ENCODE data around the gene GBF1. TPM values are rescaled to one million over a fixed set of nuclear protein-coding genes. Genes with fewer than 3 reads are reported as not detected.
A peak's percentile ranks its signal among the peaks of the same experiment; 100 is the strongest.

The GBF1 gene
- total RNA-seq, 2 donors from 2014 or later = 44.2 to 47.6 TPM

GRCh38 chr10:102352066-102352715 is 106.9 kb downstream of the GBF1 start:
- DNase-seq (peak; percentile 75 to 78), ATAC-seq (replicated peaks in 1 of 2) (peak; percentile 71)
- Mint-ChIP-seq H3K36me3 (ENCODE audit: insufficient read depth in 2 of 2) (peaks cover 0 to 14% of the 10 kb centered on the region in 2 donors), H3K27ac (no peak overlapping the region), H3K4me3 (no peak overlapping the region), H3K4me1 (ENCODE audit: low read depth) (no peaks in the 10 kb centered on the region), H3K27me3 (ENCODE audit: low read depth) (no peaks in the 10 kb centered on the region), H3K9me3 (no peaks in the 10 kb centered on the region)

- no peak for DNase-seq
- Mint-ChIP-seq H3K27me3 (ENCODE audit: low read depth) (no peaks in the 10 kb centered on the region), H3K27ac (no peak overlapping the region), H3K36me3 (ENCODE audit: insufficient read depth in 2 of 2) (peaks cover 6 to 23% of the 10 kb centered on the region in 2 donors), H3K4me3 (no peak overlapping the region), H3K9me3 (no peaks in the 10 kb centered on the region), H3K4me1 (ENCODE audit: low read depth) (peaks cover 20% of the 10 kb centered on the region)
- ATAC-seq (replicated peaks in 1 of 2) = no peak
Observed at GRCh38 chr10:102354451-102354850, 109.1 kb downstream of the GBF1 start.

GRCh38 chr10:102358712-102359382 is 113.5 kb downstream of the GBF1 start:
- no peaks in the 10 kb centered on the region for H3K9me3 Mint-ChIP-seq
- no peaks in the 10 kb centered on the region for H3K27me3 Mint-ChIP-seq (ENCODE audit: low read depth)
- peaks cover 16 to 40% of the 10 kb centered on the region in 2 donors for H3K36me3 Mint-ChIP-seq (ENCODE audit: insufficient read depth in 2 of 2)
- DNase-seq (peak in 1 of 2 donors; percentile 13), ATAC-seq (replicated peaks in 1 of 2) (peak; percentile 91 to 96)
- H3K4me1 Mint-ChIP-seq (ENCODE audit: low read depth) = peaks cover 20% of the 10 kb centered on the region
- peak overlapping the region in 1 of 2 donors; percentile 31 for H3K4me3 Mint-ChIP-seq
- H3K27ac Mint-ChIP-seq = peak overlapping the region; percentile 79

GRCh38 chr10:102367441-102367840 is 122.1 kb downstream of the GBF1 start:
- ATAC-seq (replicated peaks in 1 of 2) = no peak
- H3K27ac Mint-ChIP-seq = no peak overlapping the region

GRCh38 chr10:102368077-102368476 is 122.7 kb downstream of the GBF1 start:
- peaks cover 17 to 42% of the 10 kb centered on the region in 2 donors for H3K36me3 Mint-ChIP-seq (ENCODE audit: insufficient read depth in 2 of 2)
- H3K4me3 Mint-ChIP-seq = no peak overlapping the region
- H3K27me3 Mint-ChIP-seq (ENCODE audit: low read depth) = no peaks in the 10 kb centered on the region
- ATAC-seq (replicated peaks in 1 of 2) (no peak), DNase-seq (no peak)
- H3K9me3 Mint-ChIP-seq = no peaks in the 10 kb centered on the region
- no peaks in the 10 kb centered on the region for H3K4me1 Mint-ChIP-seq (ENCODE audit: low read depth)
- no peak overlapping the region for H3K27ac Mint-ChIP-seq

More at GRCh38 chr10:102367441-102367840, 122.1 kb downstream of the GBF1 start:
- H3K4me3 Mint-ChIP-seq = no peak overlapping the region
- no peak for DNase-seq
- H3K36me3 Mint-ChIP-seq (ENCODE audit: insufficient read depth in 2 of 2) = peaks cover 17 to 43% of the 10 kb centered on the region in 2 donors
- H3K27me3 Mint-ChIP-seq (ENCODE audit: low read depth) = no peaks in the 10 kb centered on the region
- H3K4me1 Mint-ChIP-seq (ENCODE audit: low read depth) = no peaks in the 10 kb centered on the region
- H3K9me3 Mint-ChIP-seq = no peaks in the 10 kb centered on the region

GRCh38 chr10:102371295-102371694 is 126.0 kb downstream of the GBF1 start:
- H3K36me3 Mint-ChIP-seq (ENCODE audit: insufficient read depth in 2 of 2) = peaks cover 12 to 31% of the 10 kb centered on the region in 2 donors
- H3K27ac Mint-ChIP-seq = no peak overlapping the region
- ATAC-seq (replicated peaks in 1 of 2) = no peak

GRCh38 chr10:102375250-102375649 is 129.9 kb downstream of the GBF1 start:
- Mint-ChIP-seq H3K4me1 (ENCODE audit: low read depth) (no peaks in the 10 kb centered on the region), H3K4me3 (no peak overlapping the region), H3K36me3 (ENCODE audit: insufficient read depth in 2 of 2) (peaks cover 9 to 24% of the 10 kb centered on the region in 2 donors), H3K27me3 (ENCODE audit: low read depth) (no peaks in the 10 kb centered on the region), H3K9me3 (no peaks in the 10 kb centered on the region), H3K27ac (no peak overlapping the region)
- ATAC-seq (replicated peaks in 1 of 2) (peak in 1 of 2 donors; percentile 13), DNase-seq (no peak)

More at GRCh38 chr10:102371295-102371694, 126.0 kb downstream of the GBF1 start:
- H3K9me3 Mint-ChIP-seq = no peaks in the 10 kb centered on the region
- no peaks in the 10 kb centered on the region for H3K4me1 Mint-ChIP-seq (ENCODE audit: low read depth)
- DNase-seq = no peak
- no peak overlapping the region for H3K4me3 Mint-ChIP-seq
- H3K27me3 Mint-ChIP-seq (ENCODE audit: low read depth) = no peaks in the 10 kb centered on the region

- H3K9me3 Mint-ChIP-seq = no peaks in the 10 kb centered on the region
- no peaks in the 10 kb centered on the region for H3K4me1 Mint-ChIP-seq (ENCODE audit: low read depth)
- H3K4me3 Mint-ChIP-seq = no peak overlapping the region
- H3K27ac Mint-ChIP-seq = no peak overlapping the region
- H3K36me3 Mint-ChIP-seq (ENCODE audit: insufficient read depth in 2 of 2) = peaks cover 9 to 23% of the 10 kb centered on the region in 2 donors
- ATAC-seq (replicated peaks in 1 of 2) (no peak), DNase-seq (no peak)
- no peaks in the 10 kb centered on the region for H3K27me3 Mint-ChIP-seq (ENCODE audit: low read depth)
Observed at GRCh38 chr10:102375867-102376266, 130.5 kb downstream of the GBF1 start.

GRCh38 chr10:102376901-102377300 is 131.6 kb downstream of the GBF1 start:
- Mint-ChIP-seq H3K27me3 (ENCODE audit: low read depth) (no peaks in the 10 kb centered on the region), H3K27ac (no peak overlapping the region), H3K9me3 (no peaks in the 10 kb centered on the region), H3K36me3 (ENCODE audit: insufficient read depth in 2 of 2) (peaks cover 6 to 18% of the 10 kb centered on the region in 2 donors), H3K4me3 (no peak overlapping the region), H3K4me1 (ENCODE audit: low read depth) (no peaks in the 10 kb centered on the region)
- ATAC-seq (replicated peaks in 1 of 2) (no peak), DNase-seq (no peak)

GRCh38 chr10:102379383-102379782 is 134.1 kb downstream of the GBF1 start:
- peaks cover 3 to 12% of the 10 kb centered on the region in 2 donors for H3K36me3 Mint-ChIP-seq (ENCODE audit: insufficient read depth in 2 of 2)
- peaks cover 6% of the 10 kb centered on the region for H3K4me1 Mint-ChIP-seq (ENCODE audit: low read depth)
- no peak overlapping the region for H3K4me3 Mint-ChIP-seq
- H3K27me3 Mint-ChIP-seq (ENCODE audit: low read depth) = no peaks in the 10 kb centered on the region
- no peak overlapping the region for H3K27ac Mint-ChIP-seq
- ATAC-seq (replicated peaks in 1 of 2) (no peak), DNase-seq (no peak)
- H3K9me3 Mint-ChIP-seq = no peaks in the 10 kb centered on the region

- no peaks in the 10 kb centered on the region for H3K27me3 Mint-ChIP-seq (ENCODE audit: low read depth)
Observed at GRCh38 chr10:102381983-102382382, 136.7 kb downstream of the GBF1 start.

GRCh38 chr10:102382871-102383270 is 137.5 kb downstream of the GBF1 start:
- Mint-ChIP-seq H3K27me3 (ENCODE audit: low read depth) (no peaks in the 10 kb centered on the region), H3K9me3 (no peaks in the 10 kb centered on the region), H3K4me3 (no peak overlapping the region), H3K27ac (no peak overlapping the region), H3K4me1 (ENCODE audit: low read depth) (peaks cover 14% of the 10 kb centered on the region), H3K36me3 (ENCODE audit: insufficient read depth in 2 of 2) (peaks cover 0 to 5% of the 10 kb centered on the region in 2 donors)
- ATAC-seq (replicated peaks in 1 of 2) (no peak), DNase-seq (no peak)

More at GRCh38 chr10:102381983-102382382, 136.7 kb downstream of the GBF1 start:
- H3K9me3 Mint-ChIP-seq = no peaks in the 10 kb centered on the region
- H3K27ac Mint-ChIP-seq = no peak overlapping the region
- DNase-seq (no peak), ATAC-seq (replicated peaks in 1 of 2) (peak in 1 of 2 donors; percentile 22)
- peaks cover 0 to 6% of the 10 kb centered on the region in 2 donors for H3K36me3 Mint-ChIP-seq (ENCODE audit: insufficient read depth in 2 of 2)
- no peak overlapping the region for H3K4me3 Mint-ChIP-seq
- peaks cover 14% of the 10 kb centered on the region for H3K4me1 Mint-ChIP-seq (ENCODE audit: low read depth)

GRCh38 chr10:102384053-102384452 is 138.7 kb downstream of the GBF1 start:
- Mint-ChIP-seq H3K4me1 (ENCODE audit: low read depth) (peaks cover 14% of the 10 kb centered on the region), H3K9me3 (no peaks in the 10 kb centered on the region), H3K27ac (no peak overlapping the region), H3K4me3 (no peak overlapping the region), H3K36me3 (ENCODE audit: insufficient read depth in 2 of 2) (peaks cover 0 to 2% of the 10 kb centered on the region in 2 donors), H3K27me3 (ENCODE audit: low read depth) (no peaks in the 10 kb centered on the region)
- DNase-seq = peak in 1 of 2 donors; percentile 18
- peak in 1 of 2 donors; percentile 47 for ATAC-seq (replicated peaks in 1 of 2)
